ENCODE measurements around the gene RFX4. TPM values are rescaled to one million over a fixed set of nuclear protein-coding genes. Genes with fewer than 3 reads are reported as not detected.
"Not testable (repeated sequence)": the region's sequence is repeated elsewhere in the genome, so short reads cannot be mapped to it uniquely, and the experiment has no call there.

Gene RFX4
- total RNA-seq, 2 donors from 2014 or later = not detected

DNA sequence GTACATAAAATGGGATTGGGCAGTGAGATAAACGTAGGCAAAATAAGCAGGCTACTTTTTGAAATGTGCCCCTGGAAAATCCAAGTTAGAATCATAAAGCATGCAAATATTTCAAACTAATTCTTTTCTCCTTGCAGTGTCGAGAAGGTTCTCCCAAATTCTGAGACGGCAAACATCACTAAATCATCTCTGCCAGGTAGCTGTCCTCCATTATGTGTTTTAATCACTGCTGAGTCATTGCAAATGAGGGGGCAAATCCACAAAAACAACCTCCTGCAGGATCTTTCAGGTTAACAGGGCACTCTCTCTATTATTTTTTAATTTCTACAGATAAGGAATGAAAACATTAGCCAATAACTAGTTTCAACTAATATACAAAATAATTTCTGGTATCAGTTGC, 128.5 kb downstream of the RFX4 start:
- Mint-ChIP-seq H3K36me3 (ENCODE audit: low read depth) (no peaks in the 10 kb centered on the region), H3K4me3 (no peak overlapping the region), H3K4me1 (no peaks in the 10 kb centered on the region), H3K9me3 (no peaks in the 10 kb centered on the region), H3K27ac (no peak overlapping the region), H3K27me3 (peaks cover 2% of the 10 kb centered on the region)
- no peak for ATAC-seq (replicated peaks)

DNA sequence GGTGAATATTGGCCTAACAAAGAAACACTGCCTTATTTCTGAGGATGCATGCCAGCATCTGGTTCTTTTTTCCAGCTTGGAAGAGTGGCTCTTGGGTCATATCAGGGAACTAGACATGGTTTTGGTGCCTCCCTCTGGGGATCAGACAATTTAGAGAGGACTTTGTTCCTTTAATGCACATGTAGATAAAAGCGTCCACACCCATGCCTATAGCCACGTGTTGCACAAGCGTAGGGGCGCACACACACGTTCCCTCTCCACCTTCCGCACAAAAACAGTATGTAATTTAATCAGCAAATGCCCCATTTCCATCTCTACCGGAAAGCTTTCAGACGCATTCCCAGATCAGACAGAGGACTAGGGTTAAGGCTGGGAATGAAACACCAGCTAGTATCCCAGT, 130.0 kb downstream of the RFX4 start:
- H3K27me3 Mint-ChIP-seq = peaks cover 2% of the 10 kb centered on the region
- no peak for ATAC-seq (replicated peaks)
- H3K36me3 Mint-ChIP-seq (ENCODE audit: low read depth) = no peaks in the 10 kb centered on the region
- H3K27ac Mint-ChIP-seq = no peak overlapping the region
- no peaks in the 10 kb centered on the region for H3K9me3 Mint-ChIP-seq
- H3K4me3 Mint-ChIP-seq = no peak overlapping the region
- no peaks in the 10 kb centered on the region for H3K4me1 Mint-ChIP-seq

DNA sequence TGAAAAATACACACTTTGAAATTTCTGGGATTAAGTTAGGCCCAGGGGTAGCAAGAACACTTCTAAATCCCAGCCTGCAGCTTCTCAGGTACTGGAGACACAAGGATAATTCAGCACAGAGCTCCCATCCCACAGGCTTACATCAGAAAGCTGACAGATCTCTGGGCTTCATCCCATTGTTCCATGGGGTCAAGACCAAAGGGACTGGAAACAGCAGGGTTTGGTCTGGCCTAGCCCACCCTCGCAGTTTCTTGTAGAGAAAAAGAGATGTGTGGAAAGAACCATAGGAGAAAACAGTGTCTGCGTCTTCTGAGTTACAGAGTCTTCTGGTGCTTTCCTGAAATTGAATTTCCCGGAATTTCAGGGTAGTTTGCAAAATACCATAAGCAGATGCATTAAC, 132.1 kb downstream of the RFX4 start:
- ATAC-seq (replicated peaks) = no peak
- Mint-ChIP-seq H3K4me1 (no peaks in the 10 kb centered on the region), H3K27ac (no peak overlapping the region), H3K36me3 (ENCODE audit: low read depth) (no peaks in the 10 kb centered on the region), H3K9me3 (no peaks in the 10 kb centered on the region), H3K4me3 (no peak overlapping the region), H3K27me3 (peaks cover 2% of the 10 kb centered on the region)

DNA sequence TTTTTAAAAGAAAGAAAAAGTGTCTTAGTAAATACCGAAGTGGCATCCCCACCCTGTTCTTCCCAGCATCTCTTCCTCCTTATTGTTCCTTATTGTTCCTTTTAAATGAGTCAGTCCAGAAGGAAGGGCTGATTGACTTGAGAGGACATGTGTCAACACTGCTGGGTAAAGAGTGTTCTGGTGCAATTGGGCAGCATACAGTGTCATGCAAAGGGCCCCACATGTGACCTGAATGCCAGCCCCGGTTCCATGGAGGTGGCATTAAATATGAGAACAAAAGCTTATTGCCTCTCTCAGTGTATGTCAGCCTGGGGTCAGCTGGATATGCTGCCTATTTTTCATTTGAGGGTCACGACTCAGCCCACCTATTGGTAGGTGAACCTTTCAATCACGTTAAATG, 132.8 kb downstream of the RFX4 start:
- Mint-ChIP-seq H3K36me3 (ENCODE audit: low read depth) (no peaks in the 10 kb centered on the region), H3K27ac (no peak overlapping the region), H3K9me3 (no peaks in the 10 kb centered on the region), H3K4me3 (no peak overlapping the region), H3K27me3 (peaks cover 2% of the 10 kb centered on the region), H3K4me1 (no peaks in the 10 kb centered on the region)
- ATAC-seq (replicated peaks) = no peak

DNA sequence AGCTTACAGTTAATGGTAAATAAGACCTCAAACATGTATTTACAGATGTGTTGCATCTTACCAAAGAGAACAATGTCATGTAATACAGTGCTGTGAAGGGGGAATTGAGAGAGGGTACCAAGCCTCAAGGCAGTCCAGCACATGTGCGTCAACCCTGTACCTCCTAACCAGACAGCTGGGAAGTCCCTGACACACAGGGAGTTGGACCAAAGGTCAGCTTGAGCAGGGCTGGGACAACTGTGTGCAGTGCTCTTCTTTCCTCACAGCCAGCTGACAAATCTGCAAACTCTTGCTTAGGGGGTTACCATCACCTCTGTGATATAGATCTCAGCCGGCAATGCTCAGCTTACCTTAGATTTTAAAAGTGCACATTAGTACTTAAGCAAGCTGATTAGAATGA, 134.9 kb downstream of the RFX4 start:
- no peak overlapping the region for H3K27ac Mint-ChIP-seq
- H3K9me3 Mint-ChIP-seq = no peaks in the 10 kb centered on the region
- no peak overlapping the region for H3K4me3 Mint-ChIP-seq
- ATAC-seq (replicated peaks) = no peak
- no peaks in the 10 kb centered on the region for H3K4me1 Mint-ChIP-seq
- no peaks in the 10 kb centered on the region for H3K27me3 Mint-ChIP-seq
- H3K36me3 Mint-ChIP-seq (ENCODE audit: low read depth) = no peaks in the 10 kb centered on the region

DNA sequence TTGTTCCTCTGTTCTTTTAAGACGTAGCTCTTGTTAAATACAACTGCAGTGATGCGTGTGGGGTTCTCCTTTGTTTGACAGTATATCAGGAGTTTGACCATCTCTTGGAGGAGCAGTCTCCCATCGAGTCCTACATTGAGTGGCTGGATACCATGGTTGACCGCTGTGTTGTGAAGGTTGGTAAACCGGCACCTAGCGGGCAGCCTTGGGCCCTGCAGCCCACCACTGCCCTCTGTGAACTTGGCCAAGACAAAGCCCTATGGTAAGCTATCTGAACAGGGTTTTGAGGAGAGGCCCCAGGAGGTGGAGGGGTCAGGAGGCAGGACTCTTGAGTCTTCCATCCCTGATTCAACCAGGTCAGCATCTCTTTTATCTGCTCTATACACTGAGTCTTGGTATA, 137.1 kb downstream of the RFX4 start:
- Mint-ChIP-seq H3K27ac (no peak overlapping the region), H3K4me1 (no peaks in the 10 kb centered on the region), H3K9me3 (no peaks in the 10 kb centered on the region), H3K36me3 (ENCODE audit: low read depth) (no peaks in the 10 kb centered on the region), H3K4me3 (no peak overlapping the region), H3K27me3 (no peaks in the 10 kb centered on the region)
- ATAC-seq (replicated peaks) = no peak

GRCh38 chr12:106720696-106721095, 137.9 kb downstream of the RFX4 start:
- no peaks in the 10 kb centered on the region for H3K27me3 Mint-ChIP-seq
- no peaks in the 10 kb centered on the region for H3K4me1 Mint-ChIP-seq
- H3K4me3 Mint-ChIP-seq = no peak overlapping the region
- H3K36me3 Mint-ChIP-seq (ENCODE audit: low read depth) = no peaks in the 10 kb centered on the region
- ATAC-seq (replicated peaks) = no peak
- H3K9me3 Mint-ChIP-seq = no peaks in the 10 kb centered on the region
- H3K27ac Mint-ChIP-seq = no peak overlapping the region

DNA sequence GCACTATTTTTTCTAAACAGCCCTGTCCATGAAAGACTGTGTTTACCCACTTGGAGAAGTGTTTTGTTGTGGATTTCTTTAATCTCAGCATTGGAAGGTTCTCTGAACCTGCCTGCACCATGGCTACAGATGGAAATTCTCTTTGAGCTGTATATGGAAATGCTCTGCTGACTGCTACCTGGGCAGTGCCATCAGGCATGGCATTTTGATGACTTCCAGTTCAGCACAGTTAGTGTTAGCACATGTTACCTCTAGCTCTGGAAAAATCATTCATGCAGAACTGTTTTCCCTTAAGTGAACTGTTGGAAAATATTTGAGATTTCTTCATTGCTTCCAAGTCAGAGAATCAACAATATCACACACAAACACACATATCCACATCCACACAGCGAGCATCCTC, 139.1 kb downstream of the RFX4 start:
- ATAC-seq (replicated peaks) = no peak
- H3K27ac Mint-ChIP-seq = no peak overlapping the region
- no peaks in the 10 kb centered on the region for H3K4me1 Mint-ChIP-seq
- H3K4me3 Mint-ChIP-seq = no peak overlapping the region
- no peaks in the 10 kb centered on the region for H3K27me3 Mint-ChIP-seq
- H3K36me3 Mint-ChIP-seq (ENCODE audit: low read depth) = no peaks in the 10 kb centered on the region
- H3K9me3 Mint-ChIP-seq = no peaks in the 10 kb centered on the region

- ATAC-seq (replicated peaks) = no peak
- Mint-ChIP-seq H3K4me1 (no peaks in the 10 kb centered on the region), H3K27me3 (no peaks in the 10 kb centered on the region)
Observed at GRCh38 chr12:106722837-106723236, 140.0 kb downstream of the RFX4 start.

GRCh38 chr12:106723416-106723815, 140.6 kb downstream of the RFX4 start:
- Mint-ChIP-seq H3K4me1 (no peaks in the 10 kb centered on the region), H3K36me3 (ENCODE audit: low read depth) (no peaks in the 10 kb centered on the region), H3K27me3 (no peaks in the 10 kb centered on the region), H3K4me3 (no peak overlapping the region), H3K27ac (no peak overlapping the region), H3K9me3 (no peaks in the 10 kb centered on the region)
- ATAC-seq (replicated peaks) = no peak

More at GRCh38 chr12:106722837-106723236, 140.0 kb downstream of the RFX4 start:
- Mint-ChIP-seq H3K4me3 (no peak overlapping the region), H3K9me3 (no peaks in the 10 kb centered on the region), H3K36me3 (ENCODE audit: low read depth) (no peaks in the 10 kb centered on the region), H3K27ac (no peak overlapping the region)

DNA sequence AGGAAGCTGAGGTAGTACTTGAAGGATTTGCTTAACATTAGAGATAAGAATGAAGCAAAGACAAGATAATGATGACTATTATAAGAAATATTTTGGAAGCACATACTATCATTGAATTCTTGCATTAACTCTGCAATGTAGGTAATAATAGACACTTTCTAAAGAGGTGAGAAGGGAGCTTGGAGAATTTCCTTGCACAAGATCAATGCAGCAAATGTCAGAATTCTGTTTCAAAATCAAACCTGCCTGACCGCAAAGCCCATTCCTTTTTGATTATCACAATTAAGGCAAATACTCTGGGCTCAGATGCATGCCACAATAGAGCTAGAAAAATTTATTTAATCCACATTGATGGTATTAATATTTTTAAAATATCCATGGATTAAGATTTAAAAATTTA, 141.3 kb downstream of the RFX4 start:
- Mint-ChIP-seq H3K27me3 (no peaks in the 10 kb centered on the region), H3K4me1 (no peaks in the 10 kb centered on the region), H3K9me3 (no peaks in the 10 kb centered on the region), H3K27ac (no peak overlapping the region), H3K36me3 (ENCODE audit: low read depth) (no peaks in the 10 kb centered on the region), H3K4me3 (no peak overlapping the region)
- no peak for ATAC-seq (replicated peaks)

DNA sequence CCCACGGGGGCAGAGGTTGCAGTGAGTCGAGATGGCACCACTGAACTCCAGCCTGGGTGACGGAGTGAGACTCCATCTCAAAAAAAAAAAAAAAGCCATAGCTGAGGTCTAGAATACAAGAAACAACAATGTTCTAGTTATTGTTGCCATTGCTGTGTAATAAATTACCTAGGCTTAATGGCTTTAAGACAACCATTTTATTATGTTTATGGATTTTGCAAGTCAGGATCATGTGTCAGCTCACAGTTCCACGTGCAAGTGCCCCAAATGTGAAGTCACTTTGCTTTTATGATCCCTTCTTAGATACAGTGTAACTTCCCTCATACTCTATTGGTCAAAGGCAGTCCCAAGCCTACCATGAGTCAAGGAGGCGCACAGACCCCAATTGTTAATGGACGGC, 142.1 kb downstream of the RFX4 start:
- no peak overlapping the region for H3K27ac Mint-ChIP-seq
- no peaks in the 10 kb centered on the region for H3K36me3 Mint-ChIP-seq (ENCODE audit: low read depth)
- no peaks in the 10 kb centered on the region for H3K4me1 Mint-ChIP-seq
- H3K27me3 Mint-ChIP-seq = no peaks in the 10 kb centered on the region
- no peak overlapping the region for H3K4me3 Mint-ChIP-seq
- ATAC-seq (replicated peaks) = no peak
- no peaks in the 10 kb centered on the region for H3K9me3 Mint-ChIP-seq

DNA sequence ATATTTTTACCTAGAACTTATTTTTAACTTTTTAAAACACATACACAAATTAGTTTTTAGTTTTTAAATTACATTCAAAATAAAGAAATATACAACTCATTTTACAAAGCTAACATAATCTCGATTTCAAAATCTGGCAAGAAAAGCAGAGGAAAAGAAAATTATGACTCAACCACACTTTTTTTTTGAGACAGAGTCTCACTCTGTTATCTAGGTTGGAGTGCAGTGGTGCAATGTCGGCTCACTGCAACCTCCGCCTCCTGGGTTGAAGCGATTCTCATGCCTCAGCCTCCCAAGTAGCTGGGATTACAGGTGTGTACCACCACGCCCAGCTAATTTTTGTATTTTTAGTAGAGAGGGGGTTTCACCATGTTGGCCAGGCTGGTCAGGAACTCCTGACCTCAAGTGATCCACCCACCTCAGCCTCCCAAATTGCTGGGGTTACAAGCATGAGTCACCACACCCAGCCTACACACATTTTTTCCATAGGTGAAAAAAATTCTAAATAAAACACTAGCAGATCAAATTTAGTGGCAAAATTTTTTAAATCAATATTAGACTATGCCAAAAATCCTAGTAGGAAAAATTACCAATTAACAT, 143.9 kb downstream of the RFX4 start:
- not testable (repeated sequence) for H3K27me3 Mint-ChIP-seq; H3K4me1 Mint-ChIP-seq; H3K9me3 Mint-ChIP-seq; H3K36me3 Mint-ChIP-seq (ENCODE audit: low read depth); H3K4me3 Mint-ChIP-seq
- H3K27ac Mint-ChIP-seq = peak overlapping the region; percentile 63
- ATAC-seq (replicated peaks) = peak; percentile 55

- no peak for ATAC-seq (replicated peaks)
- Mint-ChIP-seq H3K4me3 (no peak overlapping the region), H3K9me3 (no peaks in the 10 kb centered on the region), H3K36me3 (ENCODE audit: low read depth) (no peaks in the 10 kb centered on the region), H3K4me1 (no peaks in the 10 kb centered on the region), H3K27ac (no peak overlapping the region), H3K27me3 (no peaks in the 10 kb centered on the region)
Observed at GRCh38 chr12:106729611-106730010, 146.8 kb downstream of the RFX4 start.

DNA sequence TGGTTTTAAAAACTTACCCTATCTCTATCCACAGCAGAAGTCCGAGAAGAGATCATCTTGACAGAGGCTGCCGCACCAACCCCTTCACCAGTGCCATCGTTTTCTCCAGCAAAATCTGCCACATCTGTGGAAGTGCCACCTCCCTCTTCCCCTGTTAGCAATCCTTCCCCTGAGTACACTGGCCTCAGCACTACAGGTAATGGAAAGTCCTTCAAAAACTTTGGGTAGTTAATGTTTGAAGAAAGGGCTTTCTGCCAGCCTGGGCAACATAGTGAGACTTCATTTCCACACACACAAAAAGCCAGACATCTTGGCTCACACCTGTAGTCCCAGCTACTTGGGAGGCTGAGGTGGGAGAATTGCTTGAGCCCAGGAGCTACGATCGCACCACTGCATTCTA, 150.1 kb downstream of the RFX4 start:
- no peak overlapping the region for H3K4me3 Mint-ChIP-seq
- no peaks in the 10 kb centered on the region for H3K27me3 Mint-ChIP-seq
- H3K9me3 Mint-ChIP-seq = no peaks in the 10 kb centered on the region
- no peaks in the 10 kb centered on the region for H3K4me1 Mint-ChIP-seq
- H3K27ac Mint-ChIP-seq = no peak overlapping the region
- no peaks in the 10 kb centered on the region for H3K36me3 Mint-ChIP-seq (ENCODE audit: low read depth)
- no peak for ATAC-seq (replicated peaks)

- Mint-ChIP-seq H3K36me3 (ENCODE audit: low read depth) (no peaks in the 10 kb centered on the region), H3K27me3 (no peaks in the 10 kb centered on the region), H3K4me3 (no peak overlapping the region), H3K4me1 (no peaks in the 10 kb centered on the region), H3K27ac (no peak overlapping the region), H3K9me3 (no peaks in the 10 kb centered on the region)
- ATAC-seq (replicated peaks) = no peak
Observed at GRCh38 chr12:106733660-106734059, 150.9 kb downstream of the RFX4 start.

Data from activated T-helper 17 cell treated with anti-CD3 and anti-CD28 coated beads, Interleukin-2, amount 50 U/mL, for 72 hours (primary cell).